NCI-H446 treated with DMSO at 0.1 percent for 48 hours (cell line): ENCODE measurements around the gene DDX39B.
"Not testable (repeated sequence)": the region's sequence is repeated elsewhere in the genome, so short reads cannot be mapped to it uniquely, and the experiment has no call there.

ENCODE experiments used
- DNase-seq: peaks from one replicate; lab custom pipeline; 2025; lab: John Stamatoyannopoulos, UW

Gene DDX39B

GRCh38 chr6:31575952-31576685 is 34.3 kb upstream of the DDX39B start:
- DNase-seq, result no peak

GRCh38 chr6:31575335-31575901 is 33.6 kb upstream of the DDX39B start, which contains the start of gene TNF:
Gene TNF, plus strand, starts transcription at chr6:31575565. Its CDS starts 177 bp downstream, at chr6:31575742.
- DNase-seq, result no peak

- DNase-seq, result no peak
Observed at GRCh38 chr6:31574106-31575061, 32.6 kb upstream of the DDX39B start.

- DNase-seq, result no peak
Observed at GRCh38 chr6:31573239-31574105, 31.7 kb upstream of the DDX39B start.

- DNase-seq, result no peak
Observed at GRCh38 chr6:31572041-31572911, 30.5 kb upstream of the DDX39B start, which contains the start of gene LTA. Gene LTA, plus strand, starts transcription at chr6:31572289. Its CDS starts 454 bp downstream, at chr6:31572743.

- DNase-seq, result no peak
Observed at GRCh38 chr6:31569861-31570536, 28.2 kb upstream of the DDX39B start.

GRCh38 chr6:31568537-31568961 is 26.7 kb upstream of the DDX39B start:
- DNase-seq, result no peak

GRCh38 chr6:31567531-31568370 is 25.9 kb upstream of the DDX39B start:
- DNase-seq, result no peak

GRCh38 chr6:31560697-31561058 is 18.9 kb upstream of the DDX39B start:
- DNase-seq, result no peak

GRCh38 chr6:31559958-31560696 is 18.3 kb upstream of the DDX39B start:
- no peak for DNase-seq

GRCh38 chr6:31559606-31559957 is 17.8 kb upstream of the DDX39B start:
- DNase-seq, result no peak

GRCh38 chr6:31558631-31559500 is 17.1 kb upstream of the DDX39B start:
- no peak for DNase-seq

- DNase-seq, result no peak
Observed at GRCh38 chr6:31558318-31558625, 16.5 kb upstream of the DDX39B start.

GRCh38 chr6:31557443-31558317 is 15.9 kb upstream of the DDX39B start:
- no peak for DNase-seq

GRCh38 chr6:31556307-31556706 is 14.5 kb upstream of the DDX39B start:
- DNase-seq, result no peak

GRCh38 chr6:31551371-31551770 is 9.6 kb upstream of the DDX39B start:
- not testable (repeated sequence) for DNase-seq

GRCh38 chr6:31548544-31548873 is 6.7 kb upstream of the DDX39B start:
- no peak for DNase-seq
